HG03135 (cell line): ENCODE data around the gene RAI14.
"Not testable (repeated sequence)": the region's sequence is repeated elsewhere in the genome, so short reads cannot be mapped to it uniquely, and the experiment has no call there.

Experiments used
- ATAC-seq: cut with Tn5 transposase; IDR thresholded peaks from one replicate; pipeline ENCODE4 v1.9.1; 2021; ENCODE audit warnings: mild to moderate bottlenecking, moderate library complexity; ENCODE audit not compliant: unreplicated experiment

The RAI14 gene

GRCh38 chr5:34758514-34758913 lies 102.4 kb downstream of the RAI14 start:
- no peak for ATAC-seq

GRCh38 chr5:34759213-34759612 lies 103.1 kb downstream of the RAI14 start:
- ATAC-seq = not testable (repeated sequence)

- no peak for ATAC-seq
Measured at GRCh38 chr5:34765662-34766061, 109.5 kb downstream of the RAI14 start.

DNA sequence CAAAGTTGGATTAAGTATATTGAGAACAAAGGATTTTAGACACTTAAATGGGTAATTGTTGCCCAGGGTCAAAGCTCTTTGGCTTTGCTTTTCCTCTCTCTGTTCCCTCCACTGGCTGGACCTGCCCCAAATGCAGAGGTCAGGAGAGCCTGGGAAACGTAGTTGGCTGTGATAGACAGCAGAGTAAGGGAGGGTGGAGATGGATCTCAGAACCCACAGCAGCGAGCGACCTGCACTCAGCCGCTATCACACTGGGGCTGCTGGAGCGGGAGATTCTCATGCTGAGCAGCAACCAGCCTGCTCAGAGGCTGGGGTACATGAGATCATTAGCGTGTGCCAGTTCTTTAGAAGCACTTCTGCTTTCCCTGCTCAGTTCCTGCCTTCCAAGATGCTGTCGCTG lies 111.1 kb downstream of the RAI14 start:
- ATAC-seq = no peak

DNA sequence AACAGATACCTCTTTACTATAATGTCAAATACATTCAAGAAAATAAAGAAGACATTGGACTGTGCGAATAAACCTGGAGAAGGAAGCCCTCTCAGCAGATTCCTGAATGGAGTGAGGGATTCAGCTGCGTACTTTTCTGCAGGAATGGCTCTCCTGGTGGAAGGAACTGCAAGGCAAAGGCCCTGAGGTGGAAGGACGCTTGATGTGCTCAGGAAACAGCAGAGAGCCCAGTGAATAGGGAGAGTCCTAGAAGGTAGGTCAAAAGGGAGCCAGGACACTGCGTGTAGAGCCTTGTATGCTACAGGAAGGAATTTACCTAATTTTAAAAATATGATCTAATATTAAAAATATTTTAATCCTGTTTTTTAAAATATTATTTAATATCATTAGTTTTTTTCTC lies 114.4 kb downstream of the RAI14 start:
- ATAC-seq = no peak

DNA sequence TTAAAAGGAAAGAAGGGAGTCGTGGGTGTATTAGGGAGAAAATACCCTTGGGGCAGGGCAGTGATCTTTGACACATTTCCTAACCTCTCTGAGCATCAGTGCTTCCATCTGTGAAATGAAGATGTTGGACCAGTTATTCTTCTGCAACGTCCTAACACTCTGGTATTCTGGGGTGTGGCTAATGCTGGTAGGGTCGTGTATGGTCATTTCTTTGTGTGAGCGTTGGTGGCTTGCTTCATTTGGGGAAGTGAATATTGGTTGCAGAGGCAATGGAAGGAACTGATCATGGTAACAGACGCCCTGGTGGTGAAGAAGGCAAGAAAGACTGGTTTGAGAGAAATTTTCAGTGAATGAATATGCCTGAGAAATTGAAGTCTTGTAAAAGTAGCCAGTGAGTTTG lies 114.9 kb downstream of the RAI14 start:
- ATAC-seq = no peak

GRCh38 chr5:34772267-34773098 lies 116.4 kb downstream of the RAI14 start:
- ATAC-seq = no peak

- no peak for ATAC-seq
Measured at GRCh38 chr5:34774139-34774538, 118.0 kb downstream of the RAI14 start.

- not testable (repeated sequence) for ATAC-seq
Measured at GRCh38 chr5:34774678-34775077, 118.5 kb downstream of the RAI14 start.

DNA sequence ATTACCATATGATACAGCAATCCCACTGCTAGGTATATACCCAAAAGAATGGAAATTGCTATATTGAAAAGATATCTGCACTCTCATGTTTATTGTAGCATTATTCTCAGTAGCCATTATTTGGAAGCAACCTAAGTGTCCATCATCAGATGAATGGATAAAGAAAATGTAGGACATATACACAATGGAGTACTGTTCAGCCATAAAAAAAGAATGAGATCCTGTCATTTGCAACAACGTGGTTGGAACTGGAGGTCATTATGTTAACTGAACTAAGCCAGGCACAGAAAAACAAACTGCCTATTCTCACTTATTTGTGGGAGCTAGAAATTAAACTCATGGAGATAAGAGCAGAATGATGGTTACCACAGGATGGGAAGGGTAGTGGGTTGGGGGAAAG lies 119.8 kb downstream of the RAI14 start:
- no peak for ATAC-seq

- no peak for ATAC-seq
Measured at GRCh38 chr5:34778091-34778850, 122.1 kb downstream of the RAI14 start.

GRCh38 chr5:34783892-34784291 lies 127.8 kb downstream of the RAI14 start:
- ATAC-seq = not testable (repeated sequence)

- no peak for ATAC-seq
Measured at GRCh38 chr5:34787035-34787434, 130.9 kb downstream of the RAI14 start.

DNA sequence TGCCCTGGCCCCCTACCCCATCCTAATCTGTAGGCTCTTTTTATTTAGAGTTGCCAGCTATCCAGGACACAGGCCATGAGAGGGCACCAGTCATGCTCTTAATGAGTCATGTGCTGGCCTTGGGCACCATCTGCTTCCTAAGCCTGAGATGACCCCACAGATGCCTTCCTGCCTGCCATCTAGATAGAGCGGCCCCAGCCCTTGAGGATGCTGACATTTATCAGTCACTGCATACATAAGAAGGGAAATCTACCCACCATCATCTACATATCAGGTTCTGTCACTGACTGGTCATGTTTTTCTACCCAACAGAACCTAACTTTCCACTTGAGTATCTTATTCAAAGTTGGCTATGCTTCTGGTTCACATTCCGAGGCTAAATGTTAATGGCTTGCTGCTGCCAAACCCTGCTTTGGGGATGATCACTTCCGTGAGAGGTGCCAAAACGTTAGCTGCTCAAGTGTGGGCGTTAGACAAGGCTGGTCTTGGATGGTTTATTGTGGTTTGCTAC lies 132.9 kb downstream of the RAI14 start:
- ATAC-seq = no peak

DNA sequence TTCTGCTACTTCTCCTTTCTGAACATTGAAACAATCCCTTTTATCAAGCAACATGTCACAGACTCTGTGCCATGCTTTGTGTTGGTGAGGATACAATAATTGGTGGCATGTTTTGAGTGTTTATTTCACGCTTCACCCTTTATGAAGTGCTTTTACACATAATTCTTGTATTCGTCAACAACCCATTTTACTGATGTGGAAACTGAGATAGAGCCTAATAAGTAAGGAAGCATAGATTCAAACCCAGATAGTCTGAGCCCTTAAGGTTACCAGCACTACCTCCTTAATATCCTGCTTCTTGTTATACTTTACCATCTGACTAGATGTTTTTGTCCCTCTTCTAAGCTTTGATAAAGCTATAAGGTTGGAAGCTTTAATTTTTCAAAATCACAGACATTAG lies 133.5 kb downstream of the RAI14 start:
- no peak for ATAC-seq

- ATAC-seq = no peak
Measured at GRCh38 chr5:34790069-34790468, 133.9 kb downstream of the RAI14 start.

DNA sequence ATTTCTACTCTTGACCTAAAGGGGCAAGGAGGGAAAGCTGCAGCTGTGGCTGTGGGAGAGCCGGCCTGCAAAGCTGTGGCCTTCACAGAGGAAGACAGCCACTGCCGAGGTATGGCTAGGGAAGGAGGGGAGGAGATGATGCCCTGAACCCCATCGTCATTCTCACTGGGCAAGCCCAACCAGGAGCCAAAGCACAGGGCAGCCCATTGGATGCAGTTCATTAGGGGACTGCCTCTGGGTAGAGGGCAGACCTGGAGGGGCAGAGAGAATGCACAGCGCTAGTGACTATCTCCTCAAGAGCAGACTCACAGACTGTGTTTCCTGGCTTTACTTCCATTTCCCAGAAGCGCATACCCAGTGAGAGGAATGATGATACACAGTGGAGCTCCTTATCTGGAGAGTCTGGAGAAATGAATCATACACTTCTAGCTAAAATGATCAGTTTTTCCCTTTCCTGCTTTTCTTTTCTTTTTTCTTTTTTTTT lies 135.7 kb downstream of the RAI14 start:
- no peak for ATAC-seq

GRCh38 chr5:34802834-34803563 lies 146.9 kb downstream of the RAI14 start:
- no peak for ATAC-seq

DNA sequence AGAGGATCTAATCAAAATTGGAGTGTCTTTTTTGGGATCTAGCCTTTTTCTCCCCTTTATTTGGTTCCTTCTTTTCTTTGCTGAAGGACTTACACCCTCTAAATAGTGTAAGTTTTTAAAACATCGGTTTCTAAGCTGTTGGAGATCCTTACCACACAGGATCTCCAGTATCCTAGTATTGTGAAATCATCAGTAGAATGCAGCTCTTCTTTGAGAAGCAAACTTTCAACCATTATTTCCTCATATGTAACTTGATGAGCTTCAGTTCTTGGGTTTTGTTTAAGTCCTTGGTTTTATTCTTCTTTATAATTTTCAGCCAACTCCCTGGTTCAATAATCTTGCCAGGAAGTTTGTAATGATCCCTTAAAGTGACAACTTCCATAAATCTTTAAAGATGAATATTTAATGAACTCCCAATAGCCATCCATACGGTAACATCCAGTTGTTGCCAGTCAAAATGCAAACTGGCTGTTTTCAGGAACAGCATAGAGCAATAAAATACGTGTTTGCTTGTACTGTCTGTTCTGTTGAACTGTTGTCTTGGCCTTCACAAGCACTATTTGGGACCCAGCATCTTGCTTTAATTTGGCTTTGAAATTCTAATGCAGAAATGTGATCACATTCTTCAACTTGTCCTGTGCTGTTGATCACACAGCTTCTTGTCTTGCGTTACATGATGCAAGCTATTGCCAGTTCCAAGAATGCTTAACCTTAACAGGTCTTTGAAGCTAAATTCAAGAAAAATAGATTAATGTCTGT lies 148.0 kb downstream of the RAI14 start:
- ATAC-seq = no peak

DNA sequence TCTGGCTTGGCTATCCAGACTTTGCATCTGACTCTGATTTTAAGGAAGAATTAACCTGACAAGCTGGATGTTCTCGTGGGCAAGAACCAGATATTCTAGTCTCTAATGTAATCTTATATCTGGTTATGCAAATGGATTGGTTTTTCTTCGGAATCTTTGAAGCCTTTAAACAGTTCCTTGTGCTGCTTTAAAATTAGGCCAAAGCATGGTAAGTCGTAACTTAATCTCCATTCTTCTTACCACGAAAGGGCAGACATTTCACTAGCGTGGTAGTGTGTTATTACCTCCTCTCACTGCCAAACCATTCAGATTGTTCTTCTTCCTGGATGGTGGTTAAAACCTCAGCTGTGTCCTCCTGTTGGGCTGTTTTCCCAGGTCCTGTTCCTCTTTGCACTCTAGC lies 148.8 kb downstream of the RAI14 start:
- ATAC-seq = no peak
